Spleen (tissue), 7 donors: ENCODE measurements around the gene ORC1.

Experiments
- POLR2A ChIP-seq, 3 donors: fragments of 450-650 bp; IDR thresholded peaks; one replicate each; pipeline ENCODE4 v1.5.1; 2017; ENCODE audit warnings: antibody characterized with exemption in 3 of 3, mild to moderate bottlenecking in 1 of 3
- POLR2AphosphoS5 ChIP-seq, 3 donors: sonication (generic); formaldehyde crosslinking; IDR thresholded peaks; one replicate each; pipeline ENCODE4 v1.5.1; 2017; ENCODE audit warnings: antibody characterized with exemption in 3 of 3
- TF ChIP-seq, protein P1 (sequence below), 11 experiments: fragments of 200-600 bp in 7 of 11; fragments of 450-650 bp in 4 of 11; sonication (generic) in 4 of 11; IDR thresholded peaks in 8 of 11; conservative IDR thresholded peaks in 3 of 11; 1 replicate in 7 of 11; 2 replicates in 4 of 11; pipeline versions ENCODE4 v1.4.0 to v1.8.0; 2016 to 2021; ENCODE audit warnings: antibody characterized with exemption in 11 of 11, inconsistent platforms in 4 of 11, mild to moderate bottlenecking in 1 of 11
- donor health status: DM: no; HTN: no; CAD: no; lungs with moderate emphysema.
- donor health status: DM: no; HTN: no; CAD: no.
- donor health status: DM: no; HTN: no; CAD: no.

DNA sequence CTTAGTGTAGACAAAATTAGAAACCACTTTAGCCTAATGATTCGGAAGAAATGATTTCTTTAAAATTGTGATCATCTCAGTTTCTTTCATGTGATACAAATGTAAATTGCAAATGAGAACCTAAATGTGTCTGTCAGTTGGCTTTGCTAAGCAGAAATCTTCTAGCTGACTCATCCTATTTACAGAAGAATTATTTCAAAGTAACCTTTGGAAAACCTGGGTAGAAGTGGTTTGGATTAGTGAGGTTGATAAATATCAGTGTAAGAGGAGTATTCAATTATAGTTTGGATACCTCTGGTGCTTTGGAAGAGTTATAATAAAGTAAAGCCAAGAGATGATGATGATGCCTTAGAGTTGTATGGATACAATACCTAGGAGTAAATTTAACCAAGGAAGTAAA lies 75.6 kb downstream of the ORC1 start:
- no peak for TF ChIP-seq POLR2A (IDR thresholded peaks at IDR 0.05)
- TF ChIP-seq, protein P1, sequence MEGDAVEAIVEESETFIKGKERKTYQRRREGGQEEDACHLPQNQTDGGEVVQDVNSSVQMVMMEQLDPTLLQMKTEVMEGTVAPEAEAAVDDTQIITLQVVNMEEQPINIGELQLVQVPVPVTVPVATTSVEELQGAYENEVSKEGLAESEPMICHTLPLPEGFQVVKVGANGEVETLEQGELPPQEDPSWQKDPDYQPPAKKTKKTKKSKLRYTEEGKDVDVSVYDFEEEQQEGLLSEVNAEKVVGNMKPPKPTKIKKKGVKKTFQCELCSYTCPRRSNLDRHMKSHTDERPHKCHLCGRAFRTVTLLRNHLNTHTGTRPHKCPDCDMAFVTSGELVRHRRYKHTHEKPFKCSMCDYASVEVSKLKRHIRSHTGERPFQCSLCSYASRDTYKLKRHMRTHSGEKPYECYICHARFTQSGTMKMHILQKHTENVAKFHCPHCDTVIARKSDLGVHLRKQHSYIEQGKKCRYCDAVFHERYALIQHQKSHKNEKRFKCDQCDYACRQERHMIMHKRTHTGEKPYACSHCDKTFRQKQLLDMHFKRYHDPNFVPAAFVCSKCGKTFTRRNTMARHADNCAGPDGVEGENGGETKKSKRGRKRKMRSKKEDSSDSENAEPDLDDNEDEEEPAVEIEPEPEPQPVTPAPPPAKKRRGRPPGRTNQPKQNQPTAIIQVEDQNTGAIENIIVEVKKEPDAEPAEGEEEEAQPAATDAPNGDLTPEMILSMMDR (IDR thresholded peaks at IDR 0.05 in 8 of 11, conservative IDR thresholded peaks at IDR 0.05 in 3 of 11): no peak
- no peak for TF ChIP-seq POLR2AphosphoS5 (IDR thresholded peaks at IDR 0.05)
